Measurements from ENCODE around the gene COL3A1.

Gene COL3A1

GRCh38 chr2:188977317-188977716, 3.1 kb downstream of the COL3A1 start:
- CTCF ChIA-PET, result interaction anchor here (0.9 to 6.0 kb wide), 11 partner anchors 123 to 452 kb away, joined by 3 to 118 read pairs (median 4); no protein-coding TSS in a partner anchor
- no peak for TF ChIP-seq CTCF (IDR thresholded peaks at IDR 0.05; ENCODE audit: insufficient read depth, low read length, missing control alignments)
- POLR2A ChIA-PET, result interaction anchor here (1.1 to 1.6 kb wide), 3 partner anchors 158 to 166 kb away, joined by 3 read pairs; no protein-coding TSS in a partner anchor

GRCh38 chr2:188978291-188979081, 4.3 kb downstream of the COL3A1 start:
- peak; percentile 25 for TF ChIP-seq CTCF (IDR thresholded peaks at IDR 0.05; ENCODE audit: insufficient read depth, low read length, missing control alignments)

More at GRCh38 chr2:188977317-188977716, 3.1 kb downstream of the COL3A1 start:
- no peak for DNase-seq (ENCODE audit: low read depth, low spot score)
- peak overlapping the region; percentile 60 for H3K4me3 ChIP-seq (ENCODE audit: low read depth, low read length)

GRCh38 chr2:188979187-188980114, 5.3 kb downstream of the COL3A1 start:
- peak overlapping the region; percentile 60 for H3K4me3 ChIP-seq (ENCODE audit: low read depth, low read length)
- CTCF ChIA-PET, result interaction anchor here (0.6 to 6.0 kb wide), 6 partner anchors 10 to 454 kb away, joined by 3 to 118 read pairs (median 4); no protein-coding TSS in a partner anchor
- TF ChIP-seq CTCF (IDR thresholded peaks at IDR 0.05; ENCODE audit: insufficient read depth, low read length, missing control alignments), result no peak
- DNase-seq (ENCODE audit: low read depth, low spot score), result no peak
- POLR2A ChIA-PET, result interaction anchor here (0.9 to 1.4 kb wide), 3 partner anchors 170 to 333 kb away, joined by 3 to 7 read pairs (median 3); no protein-coding TSS in a partner anchor

More at GRCh38 chr2:188978291-188979081, 4.3 kb downstream of the COL3A1 start:
- ChIA-PET CTCF (interaction anchor here (0.6 to 6.0 kb wide), 15 partner anchors 9 to 470 kb away, joined by 3 to 118 read pairs (median 4); no protein-coding TSS in a partner anchor), POLR2A (interaction anchor here (0.7 to 1.6 kb wide), 6 partner anchors 9 to 332 kb away, joined by 3 to 7 read pairs (median 3); no protein-coding TSS in a partner anchor)
- DNase-seq (ENCODE audit: low read depth, low spot score), result no peak
- H3K4me3 ChIP-seq (ENCODE audit: low read depth, low read length), result peak overlapping the region; percentile 60

GRCh38 chr2:188983427-188984064, 9.4 kb downstream of the COL3A1 start:
- no peak for DNase-seq (ENCODE audit: low read depth, low spot score)
- ChIA-PET POLR2A (interaction anchor here (0.6 to 1.5 kb wide), 4 partner anchors 8 to 455 kb away, joined by 3 to 6 read pairs (median 4); partner anchors contain the start of gene COL3A1), CTCF (interaction anchor here (0.6 to 5.1 kb wide), 31 partner anchors 9 to 464 kb away, joined by 3 to 138 read pairs (median 3); no protein-coding TSS in a partner anchor)
- TF ChIP-seq CTCF (IDR thresholded peaks at IDR 0.05; ENCODE audit: insufficient read depth, low read length, missing control alignments), result peak; percentile 43
- no peak overlapping the region for H3K4me3 ChIP-seq (ENCODE audit: low read depth, low read length)

- H3K4me3 ChIP-seq (ENCODE audit: low read depth, low read length), result no peak overlapping the region
- DNase-seq (ENCODE audit: low read depth, low spot score), result no peak
- ChIA-PET POLR2A (interaction anchor here (0.6 to 1.5 kb wide), 5 partner anchors 8 to 456 kb away, joined by 3 to 6 read pairs (median 4); partner anchors contain the start of gene COL3A1), CTCF (interaction anchor here (0.7 to 5.1 kb wide), 23 partner anchors 9 to 465 kb away, joined by 3 to 138 read pairs (median 4); no protein-coding TSS in a partner anchor)
- TF ChIP-seq CTCF (IDR thresholded peaks at IDR 0.05; ENCODE audit: insufficient read depth, low read length, missing control alignments), result peak; percentile 8
Measured at GRCh38 chr2:188984065-188984491, 9.9 kb downstream of the COL3A1 start.
